Neural progenitor cell (in vitro differentiated cells): ENCODE measurements around the gene NSMCE4A.

ENCODE experiments used
- CTCF ChIP-seq: fragments of 200-600 bp; sonication (generic); IDR thresholded peaks from 2 replicates; pipeline ENCODE4 v1.5.1; 2017; ENCODE audit warnings: antibody characterized with exemption, mild to moderate bottlenecking
- EZH2 ChIP-seq: fragments of 200-600 bp; sonication (generic); IDR thresholded peaks from 2 replicates; pipeline ENCODE4 v1.6.1; 2017; ENCODE audit warnings: antibody characterized with exemption, mild to moderate bottlenecking, moderate library complexity
- EZH2phosphoT487 ChIP-seq: fragments of 200-600 bp; sonication (generic); IDR thresholded peaks from 2 replicates; pipeline ENCODE4 v1.6.1; 2017; ENCODE audit warnings: antibody characterized with exemption

GRCh38 chr10:122001698-122002097 lies 26.7 kb upstream of the NSMCE4A start:
- TF ChIP-seq EZH2phosphoT487 (no peak), CTCF (no peak), EZH2 (no peak)
